Uterus (tissue), 2 donors: ENCODE measurements around the gene FAM227B.
"Not testable (repeated sequence)": the region's sequence is repeated elsewhere in the genome, so short reads cannot be mapped to it uniquely, and the experiment has no call there.

Experiments used
- POLR2A ChIP-seq, 2 donors: fragments of 450-650 bp; IDR thresholded peaks; one replicate each; pipeline ENCODE4 v1.6.1; 2016; ENCODE audit warnings: antibody characterized with exemption in 2 of 2, mild to moderate bottlenecking in 1 of 2, moderate library complexity in 1 of 2
- TF ChIP-seq, protein P1 (sequence below), 4 experiments: fragments of 200-600 bp in 2 of 4; fragments of 450-650 bp in 2 of 4; sonication (generic) in 2 of 4; IDR thresholded peaks; one replicate each; pipeline ENCODE4 v1.5.1; 2016 to 2019; ENCODE audit warnings: antibody characterized with exemption in 4 of 4, mild to moderate bottlenecking in 2 of 4, moderate library complexity in 1 of 4

DNA sequence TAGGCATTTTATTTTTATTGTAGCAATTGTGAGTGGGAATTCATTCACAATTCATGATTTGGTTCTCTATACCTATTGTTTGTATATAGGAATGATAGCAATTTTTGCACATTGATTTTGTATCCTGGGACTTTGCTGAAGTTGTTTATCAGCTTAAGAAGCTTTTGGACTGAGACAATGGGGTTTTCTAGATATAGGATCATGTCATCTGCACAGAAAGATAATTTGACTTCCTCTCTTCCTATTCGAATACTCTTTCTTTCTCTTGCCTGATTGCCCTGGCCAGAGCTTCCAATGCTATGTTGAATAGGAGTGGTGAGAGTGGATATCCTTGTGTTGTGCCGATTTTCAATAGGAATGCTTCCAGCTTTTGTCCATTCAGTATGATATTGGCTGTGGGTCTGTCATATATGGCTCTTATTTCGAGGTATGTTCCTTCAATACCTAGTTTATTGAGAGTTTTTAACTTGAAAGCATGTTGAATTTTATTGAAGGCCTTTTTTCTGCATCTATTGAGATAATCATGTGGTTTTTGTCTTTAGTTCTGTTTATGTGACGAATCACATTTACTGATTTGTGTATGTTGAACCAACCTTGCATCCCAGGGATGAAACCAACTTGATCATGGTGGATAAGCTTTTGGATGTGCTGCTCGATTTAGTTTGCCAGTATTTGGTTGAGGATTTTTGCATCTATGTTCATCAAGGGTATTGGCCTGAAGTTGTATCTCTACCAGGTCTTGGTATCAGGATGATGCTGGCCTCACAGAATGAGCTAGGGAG, 217.9 kb downstream of the FAM227B start:
- not testable (repeated sequence) for TF ChIP-seq POLR2A (IDR thresholded peaks at IDR 0.05)
- TF ChIP-seq, protein P1, sequence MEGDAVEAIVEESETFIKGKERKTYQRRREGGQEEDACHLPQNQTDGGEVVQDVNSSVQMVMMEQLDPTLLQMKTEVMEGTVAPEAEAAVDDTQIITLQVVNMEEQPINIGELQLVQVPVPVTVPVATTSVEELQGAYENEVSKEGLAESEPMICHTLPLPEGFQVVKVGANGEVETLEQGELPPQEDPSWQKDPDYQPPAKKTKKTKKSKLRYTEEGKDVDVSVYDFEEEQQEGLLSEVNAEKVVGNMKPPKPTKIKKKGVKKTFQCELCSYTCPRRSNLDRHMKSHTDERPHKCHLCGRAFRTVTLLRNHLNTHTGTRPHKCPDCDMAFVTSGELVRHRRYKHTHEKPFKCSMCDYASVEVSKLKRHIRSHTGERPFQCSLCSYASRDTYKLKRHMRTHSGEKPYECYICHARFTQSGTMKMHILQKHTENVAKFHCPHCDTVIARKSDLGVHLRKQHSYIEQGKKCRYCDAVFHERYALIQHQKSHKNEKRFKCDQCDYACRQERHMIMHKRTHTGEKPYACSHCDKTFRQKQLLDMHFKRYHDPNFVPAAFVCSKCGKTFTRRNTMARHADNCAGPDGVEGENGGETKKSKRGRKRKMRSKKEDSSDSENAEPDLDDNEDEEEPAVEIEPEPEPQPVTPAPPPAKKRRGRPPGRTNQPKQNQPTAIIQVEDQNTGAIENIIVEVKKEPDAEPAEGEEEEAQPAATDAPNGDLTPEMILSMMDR (IDR thresholded peaks at IDR 0.05) = not testable (repeated sequence)
